ES-I3 (cell line): ENCODE data around the gene OSBPL6.
A peak's percentile ranks its signal among the peaks of the same experiment; 100 is the strongest.

ENCODE experiments used
- H3K36me3 ChIP-seq: 2 replicates; pipeline ENCODE4 v1.6.1; 2013; ENCODE audit warnings: mild to moderate bottlenecking, low read length, control low read depth, moderate library complexity; ENCODE audit not compliant: insufficient read depth
- H3K4me1 ChIP-seq: 2 replicates; pipeline ENCODE4 v1.6.1; 2013; ENCODE audit warnings: mild to moderate bottlenecking, control low read depth, low read length; ENCODE audit not compliant: insufficient read depth
- H3K9ac ChIP-seq: 2 replicates; pipeline ENCODE4 v1.6.1; 2013; ENCODE audit warnings: low read depth, mild to moderate bottlenecking, low read length, moderate library complexity
- H3K9me3 ChIP-seq: 2 replicates; pipeline ENCODE4 v1.6.1; 2013; ENCODE audit warnings: mild to moderate bottlenecking, low read length, moderate library complexity; ENCODE audit not compliant: control insufficient read depth, insufficient read depth

OSBPL6 gene

DNA sequence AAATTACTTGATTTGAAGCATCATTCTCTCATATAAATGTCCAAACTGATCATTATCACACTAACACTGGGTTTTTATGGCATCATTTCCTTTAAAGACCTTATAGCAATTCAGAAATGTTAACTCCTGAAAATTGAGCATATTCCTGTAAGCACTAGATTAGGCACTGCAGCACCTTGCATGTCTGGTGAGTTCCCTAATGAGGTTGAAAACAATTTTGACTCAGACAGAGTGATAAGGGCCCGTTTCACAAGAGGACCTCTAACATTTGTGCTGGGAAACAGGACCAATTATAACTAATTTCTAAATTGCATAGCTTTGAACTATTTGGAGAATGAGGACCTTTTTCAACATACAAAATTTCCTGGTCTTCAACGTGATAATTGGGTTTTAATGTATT is 69.9 kb downstream of the OSBPL6 start:
- no peak overlapping the region for H3K9ac ChIP-seq
- no peaks in the 10 kb centered on the region for H3K36me3 ChIP-seq
- no peaks in the 10 kb centered on the region for H3K9me3 ChIP-seq
- 0 out of 2 replicates have a peak, but pooled peaks cover 3% of the 10 kb centered on the region for H3K4me1 ChIP-seq

GRCh38 chr2:178265851-178266250 is 71.5 kb downstream of the OSBPL6 start:
- H3K9me3 ChIP-seq = no peaks in the 10 kb centered on the region
- no peak overlapping the region for H3K9ac ChIP-seq
- no peaks in the 10 kb centered on the region for H3K36me3 ChIP-seq
- 0 out of 2 replicates have a peak, but pooled peaks cover 3% of the 10 kb centered on the region for H3K4me1 ChIP-seq

- Histone ChIP-seq H3K36me3 (no peaks in the 10 kb centered on the region), H3K9me3 (no peaks in the 10 kb centered on the region), H3K4me1 (peaks cover 4% of the 10 kb centered on the region; the same call in 1 of the 2 replicates), H3K9ac (no peak overlapping the region)
These were observed 72.1 kb downstream of the OSBPL6 start for GRCh38 chr2:178266445-178266844.

GRCh38 chr2:178267660-178268059 is 73.3 kb downstream of the OSBPL6 start:
- Histone ChIP-seq H3K36me3 (no peaks in the 10 kb centered on the region), H3K4me1 (peaks cover 12% of the 10 kb centered on the region; the same call in 1 of the 2 replicates), H3K9me3 (no peaks in the 10 kb centered on the region), H3K9ac (no peak overlapping the region)

- H3K4me1 ChIP-seq = peaks cover 10% of the 10 kb centered on the region; the same call in 1 of the 2 replicates
- H3K9me3 ChIP-seq = no peaks in the 10 kb centered on the region
These were observed 74.1 kb downstream of the OSBPL6 start for GRCh38 chr2:178268435-178268834.

GRCh38 chr2:178269438-178270224 is 75.3 kb downstream of the OSBPL6 start:
- no peaks in the 10 kb centered on the region for H3K9me3 ChIP-seq
- H3K4me1 ChIP-seq = peaks cover 16% of the 10 kb centered on the region
- no peaks in the 10 kb centered on the region for H3K36me3 ChIP-seq
- no peak overlapping the region for H3K9ac ChIP-seq

More at GRCh38 chr2:178268435-178268834, 74.1 kb downstream of the OSBPL6 start:
- no peaks in the 10 kb centered on the region for H3K36me3 ChIP-seq
- no peak overlapping the region for H3K9ac ChIP-seq

GRCh38 chr2:178270338-178270737 is 76.0 kb downstream of the OSBPL6 start:
- no peak overlapping the region for H3K9ac ChIP-seq
- no peaks in the 10 kb centered on the region for H3K36me3 ChIP-seq
- H3K4me1 ChIP-seq = peaks cover 17% of the 10 kb centered on the region
- no peaks in the 10 kb centered on the region for H3K9me3 ChIP-seq

- Histone ChIP-seq H3K9ac (no peak overlapping the region), H3K9me3 (no peaks in the 10 kb centered on the region), H3K4me1 (peaks cover 22% of the 10 kb centered on the region), H3K36me3 (no peaks in the 10 kb centered on the region)
These were observed 76.8 kb downstream of the OSBPL6 start for GRCh38 chr2:178271094-178271493.

DNA sequence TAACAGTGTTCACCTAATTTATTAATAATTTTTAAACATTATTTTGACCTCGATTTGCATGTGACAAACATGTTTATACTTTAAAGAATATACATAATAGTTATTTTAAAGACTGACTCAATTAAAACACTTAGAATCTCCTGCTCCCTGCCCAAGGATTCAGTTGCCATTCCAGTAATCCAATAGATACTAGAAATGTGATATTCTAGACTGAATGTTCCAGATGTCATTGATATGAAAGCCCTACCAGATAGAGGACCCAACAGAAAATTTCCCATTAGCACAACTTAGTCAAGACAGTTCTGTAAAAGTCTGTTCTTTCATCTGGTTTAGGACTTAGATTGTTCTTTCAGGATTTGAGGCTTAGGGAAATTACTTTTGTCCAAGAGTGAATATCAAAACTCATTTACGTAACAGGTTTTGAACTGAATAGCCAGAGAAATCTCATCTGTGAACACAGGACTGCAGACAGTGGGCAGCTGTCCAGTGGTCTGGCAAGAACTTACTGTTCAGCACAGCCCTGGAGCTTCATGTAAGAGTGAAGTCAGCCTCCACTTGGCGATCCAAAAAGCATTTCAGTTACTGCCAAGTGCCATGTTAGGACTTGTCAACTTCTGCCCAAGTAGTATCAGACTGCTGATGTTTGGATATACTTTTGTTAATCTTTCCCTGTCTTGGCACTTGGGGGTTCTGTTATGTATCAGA is 77.5 kb downstream of the OSBPL6 start:
- Histone ChIP-seq H3K36me3 (no peaks in the 10 kb centered on the region), H3K4me1 (peaks cover 22% of the 10 kb centered on the region), H3K9ac (no peak overlapping the region), H3K9me3 (no peaks in the 10 kb centered on the region)

- H3K4me1 ChIP-seq = peaks cover 32% of the 10 kb centered on the region
These were observed 79.6 kb downstream of the OSBPL6 start for GRCh38 chr2:178273787-178274360.

GRCh38 chr2:178275600-178275999 is 81.3 kb downstream of the OSBPL6 start:
- no peaks in the 10 kb centered on the region for H3K36me3 ChIP-seq
- no peak overlapping the region for H3K9ac ChIP-seq
- peaks cover 39% of the 10 kb centered on the region for H3K4me1 ChIP-seq
- H3K9me3 ChIP-seq = no peaks in the 10 kb centered on the region

More at GRCh38 chr2:178273787-178274360, 79.6 kb downstream of the OSBPL6 start:
- no peaks in the 10 kb centered on the region for H3K9me3 ChIP-seq
- no peaks in the 10 kb centered on the region for H3K36me3 ChIP-seq
- no peak overlapping the region for H3K9ac ChIP-seq

- peak overlapping the region; percentile 15; the same call in 1 of the 2 replicates for H3K9ac ChIP-seq
- H3K4me1 ChIP-seq = peaks cover 36% of the 10 kb centered on the region
- H3K9me3 ChIP-seq = no peaks in the 10 kb centered on the region
- H3K36me3 ChIP-seq = no peaks in the 10 kb centered on the region
These were observed 83.5 kb downstream of the OSBPL6 start for GRCh38 chr2:178277741-178278197.

GRCh38 chr2:178279142-178279541 is 84.8 kb downstream of the OSBPL6 start:
- Histone ChIP-seq H3K9ac (no peak overlapping the region), H3K4me1 (peaks cover 30% of the 10 kb centered on the region), H3K36me3 (no peaks in the 10 kb centered on the region), H3K9me3 (no peaks in the 10 kb centered on the region)

- peaks cover 29% of the 10 kb centered on the region for H3K4me1 ChIP-seq
- no peaks in the 10 kb centered on the region for H3K9me3 ChIP-seq
- H3K9ac ChIP-seq = no peak overlapping the region
- no peaks in the 10 kb centered on the region for H3K36me3 ChIP-seq
These were observed 85.3 kb downstream of the OSBPL6 start for GRCh38 chr2:178279636-178280035.
